HG02973 (cell line): Measurements from ENCODE around the gene PLA2G3.

Source experiments
- ATAC-seq: cut with Tn5 transposase; IDR thresholded peaks from one replicate; pipeline ENCODE4 v1.9.1; 2021; ENCODE audit warnings: moderate library complexity; ENCODE audit not compliant: unreplicated experiment

Gene PLA2G3

GRCh38 chr22:31087744-31088215, 52.5 kb downstream of the PLA2G3 start:
- ATAC-seq: no peak

GRCh38 chr22:31086703-31087330, 53.5 kb downstream of the PLA2G3 start:
- ATAC-seq: no peak

DNA sequence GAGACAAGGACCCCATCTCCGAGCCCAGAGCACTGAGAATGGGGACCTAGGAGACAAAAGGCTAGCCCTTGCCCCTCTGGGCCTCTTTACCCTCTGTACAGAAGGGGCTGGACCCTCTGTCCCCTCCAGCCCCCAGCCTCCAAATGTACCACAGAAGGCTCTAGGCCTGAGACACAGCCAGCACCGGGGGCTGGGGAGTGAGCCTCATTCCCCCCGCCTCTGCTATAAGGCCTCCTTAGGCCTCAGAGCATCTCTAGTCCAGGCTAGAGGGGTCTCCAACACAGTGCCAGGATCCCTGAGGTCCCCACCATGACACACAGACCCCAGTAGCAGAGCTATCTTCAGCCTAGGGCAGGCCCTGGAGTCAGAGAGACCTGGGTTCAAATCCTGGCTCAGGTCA, 54.4 kb downstream of the PLA2G3 start:
- ATAC-seq: no peak

GRCh38 chr22:31085493-31085824, 54.8 kb downstream of the PLA2G3 start:
- no peak for ATAC-seq

- ATAC-seq: peak; percentile 61
Observed at GRCh38 chr22:31084811-31085492, 55.4 kb downstream of the PLA2G3 start.
